ENCODE data around the gene ZBTB47. TPM values are rescaled to one million over a fixed set of nuclear protein-coding genes. Genes with fewer than 3 reads are reported as not detected.

ZBTB47 gene
- total and polyA plus RNA-seq, 2 experiments from 2014 or later, result 0.48 to 2.8 TPM

DNA sequence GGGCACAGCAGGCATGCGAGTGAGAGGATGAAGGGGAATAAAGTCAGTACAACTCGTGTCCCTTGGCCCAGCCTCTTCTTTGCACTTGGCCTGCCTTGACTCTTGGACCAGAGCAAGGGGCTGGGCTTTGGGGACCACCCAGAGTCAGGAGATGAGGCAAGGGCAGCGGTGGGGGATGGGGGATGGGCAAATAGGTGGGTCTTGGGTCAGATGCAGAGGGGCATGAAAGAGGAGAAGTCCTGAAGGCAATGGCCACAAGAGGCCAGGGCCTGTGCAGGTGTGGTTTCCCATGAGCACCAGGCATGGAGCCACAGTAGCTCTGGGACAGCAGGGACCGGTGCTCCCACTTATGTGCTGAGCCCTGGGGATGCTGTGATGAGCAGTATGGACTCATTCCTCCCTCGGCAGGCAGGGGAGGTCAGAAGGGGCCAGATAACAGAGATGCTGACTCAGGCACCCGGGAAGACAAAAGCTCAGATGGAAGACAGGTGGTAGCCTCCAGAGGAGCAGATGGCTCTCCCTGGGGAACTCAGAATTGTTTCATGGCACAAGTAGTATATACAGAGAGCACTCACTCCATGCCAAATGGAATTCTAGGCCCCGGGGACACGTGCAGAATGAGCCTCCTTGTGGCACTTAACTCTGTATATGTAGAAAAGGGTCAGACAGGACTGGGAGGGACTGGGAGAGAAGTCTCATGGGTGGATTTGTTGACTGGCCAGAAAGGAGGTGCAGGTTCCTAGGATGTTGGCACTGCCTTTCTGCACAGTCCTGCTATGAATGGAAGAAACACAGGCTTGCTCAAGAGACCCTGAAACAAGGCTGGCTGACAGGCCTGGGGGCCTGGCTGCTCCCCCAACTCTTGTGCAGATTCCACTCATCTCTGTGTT is 14.3 kb downstream of the ZBTB47 start:
- ATAC-seq (no peak), DNase-seq (ENCODE audit: low spot score) (no peak)
- TF ChIP-seq CREB1 (CRISPR knock-in tag; IDR thresholded peaks at IDR 0.05; ENCODE audit: low read depth) (no peak), EZH2phosphoT487 (IDR thresholded peaks at IDR 0.05; ENCODE audit: unreplicated experiment) (no peak), ZNF114 (CRISPR knock-in tag; IDR thresholded peaks at IDR 0.05) (no peak), STAT1 (IDR thresholded peaks at IDR 0.05; ENCODE audit: unreplicated experiment) (no peak), ETS1 (IDR thresholded peaks at IDR 0.05) (no peak), POLR2AphosphoS5 (IDR thresholded peaks at IDR 0.05; ENCODE audit: low read depth) (no peak), EZH2 (IDR thresholded peaks at IDR 0.05; ENCODE audit: low read depth, unreplicated experiment) (no peak), REST (IDR thresholded peaks at IDR 0.05; ENCODE audit: unreplicated experiment) (no peak), NANOG (IDR thresholded peaks at IDR 0.05; ENCODE audit: borderline replicate concordance) (no peak), ZNF331 (CRISPR knock-in tag; IDR thresholded peaks at IDR 0.05; ENCODE audit: low read depth) (no peak), CTCF (conservative IDR thresholded peaks at IDR 0.05; ENCODE audit: low read depth in 2 of 2) (no peak), JUNB (IDR thresholded peaks at IDR 0.05; ENCODE audit: unreplicated experiment) (no peak)
- TF ChIP-seq, protein P1, sequence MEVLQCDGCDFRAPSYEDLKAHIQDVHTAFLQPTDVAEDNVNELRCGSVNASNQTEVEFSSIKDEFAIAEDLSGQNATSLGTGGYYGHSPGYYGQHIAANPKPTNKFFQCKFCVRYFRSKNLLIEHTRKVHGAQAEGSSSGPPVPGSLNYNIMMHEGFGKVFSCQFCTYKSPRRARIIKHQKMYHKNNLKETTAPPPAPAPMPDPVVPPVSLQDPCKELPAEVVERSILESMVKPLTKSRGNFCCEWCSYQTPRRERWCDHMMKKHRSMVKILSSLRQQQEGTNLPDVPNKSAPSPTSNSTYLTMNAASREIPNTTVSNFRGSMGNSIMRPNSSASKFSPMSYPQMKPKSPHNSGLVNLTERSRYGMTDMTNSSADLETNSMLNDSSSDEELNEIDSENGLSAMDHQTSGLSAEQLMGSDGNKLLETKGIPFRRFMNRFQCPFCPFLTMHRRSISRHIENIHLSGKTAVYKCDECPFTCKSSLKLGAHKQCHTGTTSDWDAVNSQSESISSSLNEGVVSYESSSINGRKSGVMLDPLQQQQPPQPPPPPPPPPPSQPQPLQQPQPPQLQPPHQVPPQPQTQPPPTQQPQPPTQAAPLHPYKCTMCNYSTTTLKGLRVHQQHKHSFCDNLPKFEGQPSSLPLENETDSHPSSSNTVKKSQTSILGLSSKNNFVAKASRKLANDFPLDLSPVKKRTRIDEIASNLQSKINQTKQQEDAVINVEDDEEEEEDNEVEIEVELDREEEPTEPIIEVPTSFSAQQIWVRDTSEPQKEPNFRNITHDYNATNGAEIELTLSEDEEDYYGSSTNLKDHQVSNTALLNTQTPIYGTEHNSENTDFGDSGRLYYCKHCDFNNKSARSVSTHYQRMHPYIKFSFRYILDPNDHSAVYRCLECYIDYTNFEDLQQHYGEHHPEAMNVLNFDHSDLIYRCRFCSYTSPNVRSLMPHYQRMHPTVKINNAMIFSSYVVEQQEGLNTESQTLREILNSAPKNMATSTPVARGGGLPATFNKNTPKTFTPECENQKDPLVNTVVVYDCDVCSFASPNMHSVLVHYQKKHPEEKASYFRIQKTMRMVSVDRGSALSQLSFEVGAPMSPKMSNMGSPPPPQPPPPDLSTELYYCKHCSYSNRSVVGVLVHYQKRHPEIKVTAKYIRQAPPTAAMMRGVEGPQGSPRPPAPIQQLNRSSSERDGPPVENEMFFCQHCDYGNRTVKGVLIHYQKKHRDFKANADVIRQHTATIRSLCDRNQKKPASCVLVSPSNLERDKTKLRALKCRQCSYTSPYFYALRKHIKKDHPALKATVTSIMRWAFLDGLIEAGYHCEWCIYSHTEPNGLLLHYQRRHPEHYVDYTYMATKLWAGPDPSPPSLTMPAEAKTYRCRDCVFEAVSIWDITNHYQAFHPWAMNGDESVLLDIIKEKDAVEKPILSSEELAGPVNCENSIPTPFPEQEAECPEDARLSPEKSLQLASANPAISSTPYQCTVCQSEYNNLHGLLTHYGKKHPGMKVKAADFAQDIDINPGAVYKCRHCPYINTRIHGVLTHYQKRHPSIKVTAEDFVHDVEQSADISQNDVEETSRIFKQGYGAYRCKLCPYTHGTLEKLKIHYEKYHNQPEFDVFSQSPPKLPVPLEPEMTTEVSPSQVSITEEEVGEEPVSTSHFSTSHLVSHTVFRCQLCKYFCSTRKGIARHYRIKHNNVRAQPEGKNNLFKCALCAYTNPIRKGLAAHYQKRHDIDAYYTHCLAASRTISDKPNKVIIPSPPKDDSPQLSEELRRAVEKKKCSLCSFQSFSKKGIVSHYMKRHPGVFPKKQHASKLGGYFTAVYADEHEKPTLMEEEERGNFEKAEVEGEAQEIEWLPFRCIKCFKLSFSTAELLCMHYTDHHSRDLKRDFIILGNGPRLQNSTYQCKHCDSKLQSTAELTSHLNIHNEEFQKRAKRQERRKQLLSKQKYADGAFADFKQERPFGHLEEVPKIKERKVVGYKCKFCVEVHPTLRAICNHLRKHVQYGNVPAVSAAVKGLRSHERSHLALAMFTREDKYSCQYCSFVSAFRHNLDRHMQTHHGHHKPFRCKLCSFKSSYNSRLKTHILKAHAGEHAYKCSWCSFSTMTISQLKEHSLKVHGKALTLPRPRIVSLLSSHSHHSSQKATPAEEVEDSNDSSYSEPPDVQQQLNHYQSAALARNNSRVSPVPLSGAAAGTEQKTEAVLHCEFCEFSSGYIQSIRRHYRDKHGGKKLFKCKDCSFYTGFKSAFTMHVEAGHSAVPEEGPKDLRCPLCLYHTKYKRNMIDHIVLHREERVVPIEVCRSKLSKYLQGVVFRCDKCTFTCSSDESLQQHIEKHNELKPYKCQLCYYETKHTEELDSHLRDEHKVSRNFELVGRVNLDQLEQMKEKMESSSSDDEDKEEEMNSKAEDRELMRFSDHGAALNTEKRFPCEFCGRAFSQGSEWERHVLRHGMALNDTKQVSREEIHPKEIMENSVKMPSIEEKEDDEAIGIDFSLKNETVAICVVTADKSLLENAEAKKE (CRISPR knock-in tag; IDR thresholded peaks at IDR 0.05), result no peak
- no peaks in the 10 kb centered on the region for H3K36me3 ChIP-seq (ENCODE audit: insufficient read depth)
- H3K36me3 Mint-ChIP-seq (ENCODE audit: low read depth), result no peaks in the 10 kb centered on the region
- H3K79me2 ChIP-seq (replicated peaks; ENCODE audit: insufficient read depth), result no peaks in the 10 kb centered on the region
- H3K4me2 ChIP-seq, result no peak overlapping the region
- peak overlapping the region; percentile 53; the same call in 1 of the 2 replicates for H3K27ac Mint-ChIP-seq
- no peaks in the 10 kb centered on the region for H3F3A ChIP-seq (replicated peaks; ENCODE audit: low read depth)
- H3K9me3 Mint-ChIP-seq, result 0 out of 3 replicates have a peak, but pooled peaks cover 6% of the 10 kb centered on the region
- no peak overlapping the region for H2AFZ ChIP-seq
- H3K4me1 Mint-ChIP-seq, result peaks cover 9% of the 10 kb centered on the region; the same call in 2 of the 3 replicates
- no peaks in the 10 kb centered on the region for H4K20me1 ChIP-seq (replicated peaks; ENCODE audit: insufficient read depth)
- no peaks in the 10 kb centered on the region for H3K27me3 ChIP-seq (ENCODE audit: insufficient read depth)
- H3K27ac ChIP-seq (ENCODE audit: low read depth), result no peak overlapping the region
- no peaks in the 10 kb centered on the region for H3K27me3 Mint-ChIP-seq (ENCODE audit: insufficient read depth, low read depth, poor library complexity)
- H3K4me1 ChIP-seq (ENCODE audit: insufficient read depth), result no peaks in the 10 kb centered on the region
- H3K4me3 ChIP-seq, result no peak overlapping the region
- H3K4me3 Mint-ChIP-seq, result no peak overlapping the region
- H3K9me2 ChIP-seq (ENCODE audit: insufficient read depth), result 0 out of 2 replicates have a peak, but pooled peaks cover 8% of the 10 kb centered on the region
